Ectodermal cell (in vitro differentiated cells): Measurements from ENCODE around the gene TIA1.

Source experiments
- H3K27ac ChIP-seq: 2 replicates; pipeline ENCODE4 v1.7.0; 2013; ENCODE audit warnings: mild to moderate bottlenecking, low read depth, low read length; ENCODE audit not compliant: insufficient read depth, poor library complexity, severe bottlenecking
- H3K27me3 ChIP-seq: 2 replicates; pipeline ENCODE4 v1.7.0; 2013; ENCODE audit warnings: mild to moderate bottlenecking, low read length; ENCODE audit not compliant: insufficient read depth, control insufficient read depth, poor library complexity, severe bottlenecking
- H3K36me3 ChIP-seq: one replicate; pipeline ENCODE4 v1.7.0; 2013; ENCODE audit warnings: low read length; ENCODE audit not compliant: control insufficient read depth, insufficient read depth
- H3K4me1 ChIP-seq: one replicate; pipeline ENCODE4 v1.7.0; 2013; ENCODE audit warnings: low read length; ENCODE audit not compliant: control insufficient read depth, insufficient read depth
- H3K4me3 ChIP-seq: 2 replicates; pipeline ENCODE4 v1.7.0; 2013; ENCODE audit warnings: low read depth, low read length, control low read depth; ENCODE audit not compliant: insufficient read depth
- H3K9me3 ChIP-seq: 2 replicates; pipeline ENCODE4 v1.7.0; 2013; ENCODE audit warnings: mild to moderate bottlenecking, low read length, moderate library complexity; ENCODE audit not compliant: control insufficient read depth
- WGBS, 2 experiments: methylation state at CpG; one replicate each; pipeline ENCODE4 v1.1.7; 2013; ENCODE audit warnings: missing lambda C conversion rate in 2 of 2; 5-methylcytosine and 5-hydroxymethylcytosine counted together

The TIA1 gene

DNA sequence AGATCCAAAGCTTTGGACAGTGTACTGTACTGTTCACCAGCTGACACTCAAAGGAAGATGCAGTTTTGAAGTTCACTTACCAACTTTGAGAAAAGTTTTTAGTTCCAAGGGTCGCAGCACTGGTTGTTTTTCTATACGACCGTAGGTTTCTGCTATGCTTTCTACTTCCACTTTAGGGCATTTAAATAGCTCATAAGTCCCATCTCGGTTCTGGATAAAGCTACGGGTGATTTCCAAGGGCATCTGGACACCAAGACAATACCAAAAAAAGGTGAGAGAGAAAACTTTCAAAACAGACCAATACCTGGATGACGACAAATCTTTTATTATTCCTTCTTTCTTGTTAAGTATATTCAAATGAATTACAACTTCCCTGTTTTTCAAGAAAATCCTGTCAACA is 87.9 kb downstream of the TIA1 start:
- H3K4me3 ChIP-seq, result no peak overlapping the region
- no peaks in the 10 kb centered on the region for H3K9me3 ChIP-seq
- no peak overlapping the region for H3K27ac ChIP-seq
- H3K4me1 ChIP-seq, result no peaks in the 10 kb centered on the region
- no peaks in the 10 kb centered on the region for H3K36me3 ChIP-seq
- WGBS, 2 experiments, result 94 to 95% methylated on average over 6 of the region's 6 CpGs
- H3K27me3 ChIP-seq, result no peaks in the 10 kb centered on the region
